Measurements from ENCODE around the gene ARHGAP30. TPM values are rescaled to one million over a fixed set of nuclear protein-coding genes. Genes with fewer than 3 reads are reported as not detected.

ARHGAP30 gene
- total RNA-seq, 1 donor from 2014 or later: 14.5 TPM

DNA sequence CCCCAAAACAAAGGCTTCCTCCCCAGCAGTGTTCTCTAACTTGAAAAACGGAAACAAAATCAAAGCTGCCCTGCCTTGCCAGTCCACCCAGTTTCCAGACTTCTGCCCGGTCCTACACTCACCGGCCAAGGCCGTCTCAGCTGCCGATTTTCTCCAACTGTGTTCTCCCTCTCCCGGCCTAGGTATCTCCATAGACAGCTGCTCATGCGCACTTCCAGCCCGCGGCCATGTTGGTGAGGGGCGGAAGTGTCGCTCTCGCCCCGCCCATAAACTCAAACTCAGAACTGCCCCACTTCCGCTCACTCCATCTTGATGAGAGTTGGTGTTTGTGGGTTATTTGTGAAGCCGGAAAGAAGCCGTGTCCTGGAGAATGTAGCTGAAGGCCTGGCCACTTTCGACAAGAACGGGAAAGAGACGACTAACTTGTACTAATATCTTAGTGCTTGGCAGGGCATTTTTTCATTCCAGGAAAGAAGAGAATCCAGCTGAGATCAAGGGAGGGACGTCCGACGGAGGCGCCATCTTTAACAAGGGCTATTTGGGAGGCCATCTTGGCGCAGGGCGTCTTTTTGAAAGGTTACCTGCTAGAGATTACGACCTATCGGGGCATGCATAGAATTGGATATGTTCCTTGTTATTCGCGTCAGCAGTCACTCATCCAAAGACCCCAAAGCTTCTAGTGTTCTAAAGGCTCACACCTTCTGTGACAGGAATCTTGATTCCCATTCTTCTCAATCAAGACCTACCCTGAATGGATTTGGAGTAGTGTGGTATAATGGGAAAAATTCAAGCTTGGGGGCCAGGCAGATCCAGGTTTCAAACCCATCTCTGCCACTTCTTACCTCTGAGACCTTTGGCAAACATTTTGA is 23.7 kb downstream of the ARHGAP30 start, which contains the start of gene USF1:
USF1 (minus strand) TSS at position 242 of the 869 bp plus-strand sequence. CDS start 2,702 bp downstream, outside the sequence.
- Histone ChIP-seq H3K4me1 (peaks cover 23% of the 10 kb centered on the region), H3K36me3 (peaks cover 0 to 23% of the 10 kb centered on the region in 2 donors), H3K27me3 (no peaks in the 10 kb centered on the region), H3K9me3 (no peaks in the 10 kb centered on the region), H3K27ac (peak within 1 kb of the TSS; percentile 95), H3K4me3 (peak within 1 kb of the TSS; percentile 66 to 79)
- intact Hi-C loops (cut with DNase I): loop anchor here (5.0 kb wide), 1 partner anchor 51 kb away; the partner anchor contains the start of gene KLHDC9
- DNase-seq (ENCODE audit: extremely low spot score in 2 of 2): peak in 1 of 2 donors; percentile 96
- TF ChIP-seq POLR2A (IDR thresholded peaks at IDR 0.05) (peak in 1 of 2 donors; percentile 75), POLR2AphosphoS5 (IDR thresholded peaks at IDR 0.05; ENCODE audit: insufficient read depth in 1 of 2, low read depth in 1 of 2) (peak; percentile 90 to 98)
- TF ChIP-seq, protein P1, sequence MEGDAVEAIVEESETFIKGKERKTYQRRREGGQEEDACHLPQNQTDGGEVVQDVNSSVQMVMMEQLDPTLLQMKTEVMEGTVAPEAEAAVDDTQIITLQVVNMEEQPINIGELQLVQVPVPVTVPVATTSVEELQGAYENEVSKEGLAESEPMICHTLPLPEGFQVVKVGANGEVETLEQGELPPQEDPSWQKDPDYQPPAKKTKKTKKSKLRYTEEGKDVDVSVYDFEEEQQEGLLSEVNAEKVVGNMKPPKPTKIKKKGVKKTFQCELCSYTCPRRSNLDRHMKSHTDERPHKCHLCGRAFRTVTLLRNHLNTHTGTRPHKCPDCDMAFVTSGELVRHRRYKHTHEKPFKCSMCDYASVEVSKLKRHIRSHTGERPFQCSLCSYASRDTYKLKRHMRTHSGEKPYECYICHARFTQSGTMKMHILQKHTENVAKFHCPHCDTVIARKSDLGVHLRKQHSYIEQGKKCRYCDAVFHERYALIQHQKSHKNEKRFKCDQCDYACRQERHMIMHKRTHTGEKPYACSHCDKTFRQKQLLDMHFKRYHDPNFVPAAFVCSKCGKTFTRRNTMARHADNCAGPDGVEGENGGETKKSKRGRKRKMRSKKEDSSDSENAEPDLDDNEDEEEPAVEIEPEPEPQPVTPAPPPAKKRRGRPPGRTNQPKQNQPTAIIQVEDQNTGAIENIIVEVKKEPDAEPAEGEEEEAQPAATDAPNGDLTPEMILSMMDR (IDR thresholded peaks at IDR 0.05): no peak

GRCh38 chr1:161044908-161045735 is 24.6 kb downstream of the ARHGAP30 start:
- Histone ChIP-seq H3K27ac (peak overlapping the region; percentile 95), H3K27me3 (no peaks in the 10 kb centered on the region), H3K4me1 (peaks cover 23% of the 10 kb centered on the region), H3K9me3 (no peaks in the 10 kb centered on the region), H3K4me3 (peak overlapping the region; percentile 66 to 79), H3K36me3 (peaks cover 0 to 31% of the 10 kb centered on the region in 2 donors)
- intact Hi-C loops (cut with DNase I): loop anchor here (5.0 kb wide), 1 partner anchor 52 kb away; the partner anchor contains the start of gene KLHDC9
- DNase-seq (ENCODE audit: extremely low spot score in 2 of 2): no peak
- TF ChIP-seq POLR2AphosphoS5 (IDR thresholded peaks at IDR 0.05; ENCODE audit: insufficient read depth in 1 of 2, low read depth in 1 of 2): peak in 1 of 2 donors; percentile 36
- TF ChIP-seq, protein P1 (IDR thresholded peaks at IDR 0.05): no peak

GRCh38 chr1:161044535-161044907 is 25.2 kb downstream of the ARHGAP30 start:
- Histone ChIP-seq H3K27ac (peak overlapping the region; percentile 95), H3K9me3 (no peaks in the 10 kb centered on the region), H3K36me3 (peaks cover 0 to 37% of the 10 kb centered on the region in 2 donors), H3K27me3 (no peaks in the 10 kb centered on the region), H3K4me1 (peaks cover 23% of the 10 kb centered on the region), H3K4me3 (peak overlapping the region; percentile 66 to 79)
- intact Hi-C loops (cut with DNase I): no loop called here
- TF ChIP-seq, protein P1 (IDR thresholded peaks at IDR 0.05): no peak
- TF ChIP-seq POLR2AphosphoS5 (IDR thresholded peaks at IDR 0.05; ENCODE audit: insufficient read depth in 1 of 2, low read depth in 1 of 2): no peak
- no peak for TF ChIP-seq POLR2A (IDR thresholded peaks at IDR 0.05)
- DNase-seq (ENCODE audit: extremely low spot score in 2 of 2): no peak

DNA sequence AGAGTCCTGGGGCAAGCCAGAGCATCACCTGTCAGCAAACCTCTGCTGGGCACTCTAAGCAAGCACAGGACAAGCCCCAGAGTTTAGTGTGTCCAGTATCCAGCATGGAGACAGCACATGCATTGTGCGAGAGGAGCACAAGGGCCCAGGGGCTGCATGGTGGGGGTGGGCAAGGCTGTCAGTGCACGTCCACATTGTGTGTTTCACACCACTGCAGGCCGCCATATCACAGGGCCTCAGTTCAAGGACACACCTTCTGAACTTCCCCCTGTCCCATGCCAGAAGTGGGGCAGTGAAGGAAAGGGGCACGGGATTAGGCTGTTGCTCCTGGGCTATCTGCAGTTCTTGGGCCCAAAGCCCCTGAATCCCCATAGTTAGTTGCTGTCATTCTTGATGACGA is 30.1 kb downstream of the ARHGAP30 start:
- intact Hi-C loops (cut with DNase I): no loop called here
- H3K4me1 ChIP-seq: peaks cover 38% of the 10 kb centered on the region
- no peaks in the 10 kb centered on the region for H3K9me3 ChIP-seq
- H3K27me3 ChIP-seq: no peaks in the 10 kb centered on the region
- no peak overlapping the region for H3K4me3 ChIP-seq
- H3K36me3 ChIP-seq: peaks cover 0 to 41% of the 10 kb centered on the region in 2 donors
- TF ChIP-seq POLR2AphosphoS5 (IDR thresholded peaks at IDR 0.05; ENCODE audit: insufficient read depth in 1 of 2, low read depth in 1 of 2) (no peak), POLR2A (IDR thresholded peaks at IDR 0.05) (no peak)
- TF ChIP-seq, protein P1 (IDR thresholded peaks at IDR 0.05): no peak
- H3K27ac ChIP-seq: no peak overlapping the region
- DNase-seq (ENCODE audit: extremely low spot score in 2 of 2): no peak

All from vagina (tissue), 2 donors.